Trophoblast cell (in vitro differentiated cells and primary cell): ENCODE measurements around the gene GNAT2.

ENCODE experiments used
- DNase-seq, 2 donors: peaks; one replicate each; pipeline ENCODE4 v3.0.0-alpha.2; 2016
- H2AFZ ChIP-seq: 2 replicates; pipeline ENCODE4 v1.6.1; 2013; ENCODE audit warnings: low read length, moderate library complexity, mild to moderate bottlenecking; ENCODE audit not compliant: insufficient read depth, poor library complexity
- H2AK5ac ChIP-seq: 2 replicates; pipeline ENCODE4 v1.6.1; 2013; ENCODE audit warnings: mild to moderate bottlenecking, low read length
- H2BK120ac ChIP-seq: 2 replicates; pipeline ENCODE4 v1.6.1; 2013; ENCODE audit warnings: low read length, mild to moderate bottlenecking, moderate library complexity; ENCODE audit not compliant: insufficient read depth, poor library complexity
- H2BK12ac ChIP-seq: 2 replicates; pipeline ENCODE4 v1.6.1; 2013; ENCODE audit warnings: mild to moderate bottlenecking, low read length, moderate library complexity
- H2BK5ac ChIP-seq: 2 replicates; pipeline ENCODE4 v1.6.1; 2013; ENCODE audit warnings: low read length, low read depth, moderate library complexity, mild to moderate bottlenecking; ENCODE audit not compliant: poor library complexity
- H3K14ac ChIP-seq: 2 replicates; pipeline ENCODE4 v1.6.1; 2013; ENCODE audit warnings: mild to moderate bottlenecking, low read length
- H3K18ac ChIP-seq: 2 replicates; pipeline ENCODE4 v1.6.1; 2013; ENCODE audit warnings: mild to moderate bottlenecking, low read length
- H3K23ac ChIP-seq: 2 replicates; pipeline ENCODE4 v1.6.1; 2013; ENCODE audit warnings: low read length
- H3K27ac ChIP-seq: 2 replicates; pipeline ENCODE4 v1.5.1; 2013; ENCODE audit warnings: low read depth, mild to moderate bottlenecking, inconsistent platforms, low read length, moderate library complexity
- H3K27me3 ChIP-seq: 2 replicates; pipeline ENCODE4 v1.6.1; 2013; ENCODE audit warnings: inconsistent platforms, mild to moderate bottlenecking, low read length, moderate library complexity; ENCODE audit not compliant: insufficient read depth
- H3K36me3 ChIP-seq, 2 experiments: 1 replicate in 1 of 2; 2 replicates in 1 of 2; pipeline ENCODE4 v1.6.1; 2013; ENCODE audit warnings: low read length in 2 of 2, mild to moderate bottlenecking in 2 of 2, moderate library complexity in 1 of 2; ENCODE audit not compliant: insufficient read depth in 2 of 2, control insufficient read depth in 1 of 2
- H3K4ac ChIP-seq: 2 replicates; pipeline ENCODE4 v1.6.1; 2013; ENCODE audit warnings: low read depth, mild to moderate bottlenecking, low read length, moderate library complexity
- H3K4me1 ChIP-seq, 2 experiments: 1 replicate in 1 of 2; 2 replicates in 1 of 2; pipeline ENCODE4 v1.6.1; 2013; ENCODE audit warnings: low read length in 2 of 2, mild to moderate bottlenecking in 2 of 2, moderate library complexity in 1 of 2; ENCODE audit not compliant: insufficient read depth in 2 of 2, control insufficient read depth in 1 of 2
- H3K4me2 ChIP-seq: 2 replicates; pipeline ENCODE4 v1.6.1; 2013; ENCODE audit warnings: inconsistent platforms, mild to moderate bottlenecking, low read length, moderate library complexity
- H3K4me3 ChIP-seq: 2 replicates; pipeline ENCODE4 v1.5.1; 2013; ENCODE audit warnings: mild to moderate bottlenecking, low read depth, low read length, inconsistent platforms
- H3K79me1 ChIP-seq: one replicate; pipeline ENCODE4 v1.6.1; 2013; ENCODE audit warnings: low read length
- H3K79me2 ChIP-seq: 2 replicates; pipeline ENCODE4 v1.6.1; 2013; ENCODE audit warnings: low read length, mild to moderate bottlenecking; ENCODE audit not compliant: control insufficient read depth, insufficient read depth, poor library complexity
- H3K9ac ChIP-seq: 2 replicates; pipeline ENCODE4 v1.6.1; 2013; ENCODE audit warnings: mild to moderate bottlenecking, low read length
- H3K9me3 ChIP-seq: 2 replicates; pipeline ENCODE4 v1.6.1; 2013; ENCODE audit warnings: low read depth, mild to moderate bottlenecking, control low read depth, inconsistent platforms, low read length; ENCODE audit not compliant: insufficient read depth
- H4K12ac ChIP-seq: 2 replicates; pipeline ENCODE4 v1.6.1; 2013; ENCODE audit warnings: low read depth, mild to moderate bottlenecking, low read length, moderate library complexity
- H4K8ac ChIP-seq: 2 replicates; pipeline ENCODE4 v1.6.1; 2013; ENCODE audit warnings: low read depth, mild to moderate bottlenecking, low read length, moderate library complexity
- H4K91ac ChIP-seq: one replicate; pipeline ENCODE4 v1.6.1; 2013; ENCODE audit warnings: low read depth, mild to moderate bottlenecking, low read length, moderate library complexity
- WGBS: extraction: QIAGEN DNeasy Blood & Tissue Kit; methylation state at CpG from one replicate; pipeline ENCODE4 v1.1.7; 2013; ENCODE audit warnings: missing lambda C conversion rate; ENCODE audit not compliant: insufficient read length, insufficient coverage; ENCODE audit errors: extremely low coverage; 5-methylcytosine and 5-hydroxymethylcytosine counted together

The GNAT2 gene

GRCh38 chr1:109592916-109593315 is 26.5 kb downstream of the GNAT2 start:
- Histone ChIP-seq H2BK120ac (no peak overlapping the region), H3K27ac (no peak overlapping the region), H3K9ac (no peak overlapping the region), H3K18ac (no peak overlapping the region), H3K14ac (no peak overlapping the region), H4K12ac (no peak overlapping the region), H2AK5ac (no peak overlapping the region), H3K79me2 (no peaks in the 10 kb centered on the region), H2AFZ (no peak overlapping the region), H3K4ac (no peak overlapping the region), H3K4me1 (no peaks in the 10 kb centered on the region), H3K27me3 (no peaks in the 10 kb centered on the region), H3K36me3 (peaks cover 11 to 12% of the 10 kb centered on the region in 2 experiments), H3K4me2 (no peak overlapping the region), H3K9me3 (no peaks in the 10 kb centered on the region), H4K91ac (no peak overlapping the region), H4K8ac (no peak overlapping the region), H2BK5ac (no peak overlapping the region), H3K23ac (no peak overlapping the region), H3K79me1 (no peaks in the 10 kb centered on the region), H3K4me3 (no peak overlapping the region), H2BK12ac (no peak overlapping the region)
- no peak for DNase-seq

DNA sequence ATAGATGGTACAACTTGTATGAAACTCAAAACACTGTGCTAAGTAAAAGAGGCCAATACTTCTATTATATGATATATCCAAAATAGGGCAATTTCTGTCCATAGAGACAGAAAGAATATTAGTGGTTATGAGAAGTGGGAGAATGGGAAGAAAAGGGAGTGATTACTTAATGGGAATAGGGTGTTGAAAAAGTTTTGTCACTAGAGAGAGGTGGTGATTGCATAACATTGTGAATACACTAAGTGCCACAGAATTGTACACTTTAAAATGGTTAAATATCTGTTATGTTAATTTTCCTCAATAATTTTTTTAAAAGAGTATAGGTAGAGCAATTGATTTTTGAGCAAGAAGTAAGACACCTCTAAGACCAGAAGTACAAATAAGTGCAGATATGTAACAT is 29.7 kb downstream of the GNAT2 start:
- Histone ChIP-seq H4K12ac (no peak overlapping the region), H2BK120ac (no peak overlapping the region), H2AK5ac (no peak overlapping the region), H3K27ac (no peak overlapping the region), H3K4me2 (no peak overlapping the region), H2BK5ac (no peak overlapping the region), H3K14ac (no peak overlapping the region), H3K4ac (no peak overlapping the region), H3K4me1 (no peaks in the 10 kb centered on the region), H3K4me3 (no peak overlapping the region), H3K27me3 (no peaks in the 10 kb centered on the region), H3K79me2 (no peaks in the 10 kb centered on the region), H4K91ac (no peak overlapping the region), H2AFZ (no peak overlapping the region), H3K18ac (no peak overlapping the region), H2BK12ac (no peak overlapping the region), H3K9ac (no peak overlapping the region), H3K79me1 (no peaks in the 10 kb centered on the region), H4K8ac (no peak overlapping the region), H3K23ac (no peak overlapping the region), H3K36me3 (peaks cover 11 to 16% of the 10 kb centered on the region in 2 experiments), H3K9me3 (no peaks in the 10 kb centered on the region)
- no peak for DNase-seq

- H2BK5ac ChIP-seq, result no peak overlapping the region
- H3K9ac ChIP-seq, result no peak overlapping the region
- WGBS, result no CpG with 5 or more reads among the region's 3 CpGs
- H2BK120ac ChIP-seq, result no peak overlapping the region
- H3K27ac ChIP-seq, result no peak overlapping the region
- H2AFZ ChIP-seq, result no peak overlapping the region
- no peaks in the 10 kb centered on the region for H3K79me1 ChIP-seq
- peaks cover 9 to 16% of the 10 kb centered on the region in 2 experiments for H3K36me3 ChIP-seq
- no peaks in the 10 kb centered on the region for H3K27me3 ChIP-seq
- no peak overlapping the region for H4K8ac ChIP-seq
- H3K23ac ChIP-seq, result no peak overlapping the region
- H3K79me2 ChIP-seq, result no peaks in the 10 kb centered on the region
- DNase-seq, result no peak
- H3K4me3 ChIP-seq, result no peak overlapping the region
- H3K4me1 ChIP-seq, result no peaks in the 10 kb centered on the region
- H3K4ac ChIP-seq, result no peak overlapping the region
- H3K18ac ChIP-seq, result no peak overlapping the region
- no peak overlapping the region for H2BK12ac ChIP-seq
- no peak overlapping the region for H3K14ac ChIP-seq
- H3K4me2 ChIP-seq, result no peak overlapping the region
- H4K91ac ChIP-seq, result no peak overlapping the region
- no peak overlapping the region for H4K12ac ChIP-seq
- no peaks in the 10 kb centered on the region for H3K9me3 ChIP-seq
- H2AK5ac ChIP-seq, result no peak overlapping the region
These were observed 30.2 kb downstream of the GNAT2 start for GRCh38 chr1:109589177-109589576.

DNA sequence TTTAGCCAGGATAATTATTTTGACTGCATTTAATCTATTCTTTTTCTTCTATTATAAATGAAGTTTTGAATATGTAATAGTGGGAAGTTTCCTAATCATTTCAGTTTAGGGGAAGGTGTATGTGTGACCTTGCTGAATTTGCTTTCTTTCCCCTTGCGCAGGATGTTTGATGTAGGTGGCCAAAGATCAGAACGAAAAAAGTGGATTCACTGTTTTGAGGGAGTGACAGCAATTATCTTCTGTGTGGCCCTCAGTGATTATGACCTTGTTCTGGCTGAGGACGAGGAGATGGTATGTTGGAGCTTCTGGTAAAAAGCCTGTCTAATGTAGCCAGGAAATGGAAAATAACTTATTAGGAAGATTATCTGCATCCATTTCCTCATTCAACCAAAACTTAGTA is 33.4 kb downstream of the GNAT2 start:
- Histone ChIP-seq H3K79me1 (no peaks in the 10 kb centered on the region), H3K27ac (no peak overlapping the region), H3K9me3 (no peaks in the 10 kb centered on the region), H2AFZ (no peak overlapping the region), H3K36me3 (peaks cover 16 to 17% of the 10 kb centered on the region in 2 experiments), H3K23ac (no peak overlapping the region), H3K18ac (no peak overlapping the region), H4K91ac (no peak overlapping the region), H3K79me2 (no peaks in the 10 kb centered on the region), H3K14ac (no peak overlapping the region), H2BK12ac (no peak overlapping the region), H3K4ac (no peak overlapping the region), H4K12ac (no peak overlapping the region), H4K8ac (no peak overlapping the region), H2AK5ac (no peak overlapping the region), H3K27me3 (no peaks in the 10 kb centered on the region), H3K9ac (no peak overlapping the region), H3K4me1 (peaks cover 0 to 1% of the 10 kb centered on the region in 2 experiments), H3K4me2 (no peak overlapping the region), H2BK5ac (no peak overlapping the region), H3K4me3 (no peak overlapping the region), H2BK120ac (no peak overlapping the region)
- no peak for DNase-seq
- no CpG with 5 or more reads among the region's 3 CpGs for WGBS
